Neural cell (in vitro differentiated cells): ENCODE measurements around the gene BTBD6. TPM values are rescaled to one million over a fixed set of nuclear protein-coding genes. Genes with fewer than 3 reads are reported as not detected.

ENCODE experiments used
- H2AFZ ChIP-seq: fragments of 200-600, 300-800 bp; sonication (generic), shearing (Covaris generic); 2 replicates; pipeline ENCODE4 v1.6.0; 2014; ENCODE audit warnings: low read depth, mild to moderate bottlenecking, antibody characterized with exemption, low read length, moderate library complexity
- H3F3A ChIP-seq: fragments of 200-600 bp; shearing (Covaris generic); 2 replicates; pipeline ENCODE4 v1.6.1; 2016; ENCODE audit warnings: mild to moderate bottlenecking, moderate library complexity, mixed read lengths, antibody characterized with exemption, low read length; ENCODE audit not compliant: insufficient read depth, poor library complexity, severe bottlenecking
- H3K27ac ChIP-seq: fragments of 200-600, 300-800 bp; sonication (generic), shearing (Covaris generic); 2 replicates; pipeline ENCODE4 v1.5.1; 2014; ENCODE audit warnings: mild to moderate bottlenecking, low read length, moderate library complexity
- H3K27me3 ChIP-seq: fragments of 300-800, 200-600 bp; sonication (generic), shearing (Covaris generic); 2 replicates; pipeline ENCODE4 v1.6.0; 2014; ENCODE audit warnings: mild to moderate bottlenecking, low read depth, low read length, moderate library complexity; ENCODE audit not compliant: insufficient read depth
- H3K36me3 ChIP-seq: fragments of 300-800, 200-600 bp; sonication (generic), shearing (Covaris generic); 2 replicates; pipeline ENCODE4 v1.5.1; 2014; ENCODE audit warnings: mild to moderate bottlenecking, antibody characterized with exemption, low read length, moderate library complexity; ENCODE audit not compliant: insufficient read depth
- H3K4me2 ChIP-seq: fragments of 300-800, 200-600 bp; sonication (generic), shearing (Covaris generic); 2 replicates; pipeline ENCODE4 v1.6.0; 2014; ENCODE audit warnings: mild to moderate bottlenecking, low read length
- H3K4me3 ChIP-seq: fragments of 300-800, 200-600 bp; sonication (generic), shearing (Covaris generic); 2 replicates; pipeline ENCODE4 v1.5.1; 2014; ENCODE audit warnings: mild to moderate bottlenecking, low read length, moderate library complexity
- H3K79me2 ChIP-seq: fragments of 200-600 bp; shearing (Covaris generic); replicated peaks from 2 replicates; pipeline ENCODE4 v1.6.0; 2014; ENCODE audit warnings: mild to moderate bottlenecking, low read length, moderate library complexity; ENCODE audit not compliant: insufficient read depth
- H3K9ac ChIP-seq: fragments of 300-800, 200-600 bp; sonication (generic), shearing (Covaris generic); 2 replicates; pipeline ENCODE4 v1.6.1; 2016; ENCODE audit warnings: mild to moderate bottlenecking, low read length, mixed read lengths
- H3K9me2 ChIP-seq: fragments of 200-600 bp; shearing (Covaris generic); 2 replicates; pipeline ENCODE4 v1.6.1; 2016; ENCODE audit warnings: mild to moderate bottlenecking, low read length, mixed read lengths; ENCODE audit not compliant: insufficient read depth
- H3K9me3 ChIP-seq: fragments of 200-600, 300-800 bp; sonication (generic), shearing (Covaris generic); 2 replicates; pipeline ENCODE4 v1.6.1; 2016; ENCODE audit warnings: mild to moderate bottlenecking, mixed run types, low read length, moderate library complexity, mixed read lengths
- H4K20me1 ChIP-seq: fragments of 200-600 bp; shearing (Covaris generic); 2 replicates; pipeline ENCODE4 v1.6.1; 2016; ENCODE audit warnings: mild to moderate bottlenecking, mixed run types; ENCODE audit not compliant: insufficient read depth
- EP300 ChIP-seq: fragments of 450-650 bp; conservative IDR thresholded peaks from 2 replicates; pipeline ENCODE4 v1.6.1; 2014; ENCODE audit warnings: antibody characterized with exemption, mild to moderate bottlenecking, moderate library complexity; ENCODE audit not compliant: poor library complexity, severe bottlenecking
- EZH2 ChIP-seq: fragments of 200-600, 300-800 bp; shearing (Covaris generic), sonication (generic); IDR thresholded peaks from 2 replicates; pipeline ENCODE4 v1.6.1; 2014; ENCODE audit warnings: antibody characterized with exemption, low read length, borderline replicate concordance, mild to moderate bottlenecking; ENCODE audit not compliant: insufficient read depth, poor library complexity, severe bottlenecking
- MXI1 ChIP-seq: fragments of 450-650 bp; conservative IDR thresholded peaks from 2 replicates; pipeline ENCODE4 v1.6.1; 2014; ENCODE audit warnings: antibody characterized with exemption, mild to moderate bottlenecking; ENCODE audit not compliant: poor library complexity, severe bottlenecking
- POLR2AphosphoS5 ChIP-seq: IDR thresholded peaks from 2 replicates; pipeline ENCODE4 v1.6.1; 2012
- RAD21 ChIP-seq: fragments of 450-650 bp; conservative IDR thresholded peaks from 2 replicates; pipeline ENCODE4 v1.6.1; 2014; ENCODE audit warnings: antibody characterized with exemption, mild to moderate bottlenecking, moderate library complexity
- SMC3 ChIP-seq: fragments of 450-650 bp; conservative IDR thresholded peaks from 2 replicates; pipeline ENCODE4 v1.6.1; 2014; ENCODE audit warnings: antibody characterized with exemption, mild to moderate bottlenecking, moderate library complexity; ENCODE audit not compliant: poor library complexity
- TAF1 ChIP-seq: IDR thresholded peaks from 2 replicates; pipeline ENCODE4 v1.6.1; 2012; ENCODE audit warnings: low read depth
- polyA plus RNA-seq: library from polyadenylated mRNA; depleted of rRNA; stranded (reverse); fragments of >200 nt; gene quantifications from 2 replicates; pipeline ENCODE4 v1.2.3, GENCODE V29; 2014
- TF ChIP-seq, protein P1 (sequence below): fragments of 450-650 bp; IDR thresholded peaks from 2 replicates; pipeline ENCODE4 v1.5.1; 2014; ENCODE audit warnings: antibody characterized with exemption, mild to moderate bottlenecking, moderate library complexity; ENCODE audit not compliant: poor library complexity, severe bottlenecking
- TF ChIP-seq, protein P2 (sequence below): IDR thresholded peaks from 2 replicates; pipeline ENCODE4 v1.6.1; 2012; ENCODE audit warnings: borderline replicate concordance

The BTBD6 gene
- polyA plus RNA-seq, 1 donor from 2014 or later, result 94.1 TPM

DNA sequence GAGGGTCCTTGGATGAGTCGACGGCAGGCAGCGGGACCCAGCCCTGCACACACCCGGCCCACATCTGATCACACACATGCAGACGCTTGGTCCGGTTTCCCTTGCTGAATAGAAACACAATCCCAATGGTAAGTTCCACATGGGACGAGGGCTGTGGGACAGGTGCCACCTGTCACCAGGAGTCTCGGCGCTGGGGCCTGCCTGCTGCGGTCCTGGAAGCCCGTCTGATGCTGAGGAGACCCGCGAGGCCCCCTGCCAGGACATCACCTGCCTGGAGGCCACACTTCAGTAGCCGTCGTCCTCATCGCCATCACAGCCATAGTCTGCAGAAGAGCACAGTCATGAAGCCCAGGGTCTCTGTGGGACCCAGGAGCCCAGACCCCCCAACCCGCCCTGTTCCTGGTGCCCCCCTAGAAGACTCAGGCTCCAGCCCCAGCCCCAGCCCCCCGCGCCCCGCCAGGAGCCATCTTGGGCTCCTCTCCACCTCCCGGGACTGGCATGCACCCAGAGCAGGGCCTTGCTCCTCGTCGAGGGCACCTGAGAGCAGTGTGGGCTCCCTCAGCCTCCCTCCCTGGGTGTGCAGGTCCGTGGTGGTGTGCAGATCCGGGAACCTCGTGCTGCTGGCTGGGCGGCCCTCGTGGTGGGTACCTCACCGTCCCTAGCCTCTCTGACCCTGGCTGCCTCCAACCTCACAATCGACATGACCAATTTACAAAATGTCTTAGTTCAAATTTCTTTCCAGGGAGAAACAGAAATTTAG, 37.9 kb upstream of the BTBD6 start:
- Histone ChIP-seq H3F3A (no peaks in the 10 kb centered on the region), H2AFZ (no peak overlapping the region), H3K9me3 (no peaks in the 10 kb centered on the region), H3K9me2 (no peaks in the 10 kb centered on the region), H4K20me1 (no peaks in the 10 kb centered on the region), H3K79me2 (no peaks in the 10 kb centered on the region), H3K4me3 (no peak overlapping the region), H3K4me2 (no peak overlapping the region), H3K27me3 (no peaks in the 10 kb centered on the region), H3K27ac (no peak overlapping the region), H3K9ac (no peak overlapping the region), H3K36me3 (no peaks in the 10 kb centered on the region)
- no peak for TF ChIP-seq POLR2AphosphoS5
- TF ChIP-seq EP300, result no peak
- no peak for TF ChIP-seq SMC3

DNA sequence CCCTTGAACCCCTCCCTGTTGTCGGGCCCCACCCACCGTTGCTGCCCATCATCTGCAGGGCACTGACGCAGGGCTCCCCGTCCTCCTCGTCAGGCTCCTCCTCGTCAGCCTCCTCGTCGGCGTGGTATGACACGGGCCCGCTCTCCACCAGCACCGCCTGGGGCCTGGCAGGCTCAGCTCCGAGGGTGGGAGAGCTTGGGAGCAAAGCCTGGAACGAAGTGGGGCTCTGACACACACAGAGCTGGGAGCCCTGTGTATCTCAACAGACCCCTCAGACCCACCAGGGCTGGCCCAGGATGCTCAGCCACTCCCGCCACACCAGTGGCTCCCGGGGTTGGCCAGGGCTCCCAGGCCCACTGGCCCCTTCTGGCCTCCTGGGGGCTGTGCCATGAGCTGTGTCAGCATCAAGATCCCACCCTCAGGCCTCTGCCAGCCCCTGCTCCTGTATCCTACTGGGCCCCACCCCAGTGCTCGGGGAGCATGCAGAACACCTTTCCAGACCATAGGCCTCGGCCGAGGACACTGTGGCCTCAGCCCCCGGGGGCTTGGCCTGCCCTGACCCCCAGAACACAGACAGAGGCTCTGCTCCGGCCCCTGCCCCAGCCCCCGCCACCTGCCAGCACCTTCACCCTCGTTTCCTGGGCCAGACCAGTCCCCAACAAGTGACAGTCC, 37.1 kb upstream of the BTBD6 start:
- Histone ChIP-seq H3K36me3 (no peaks in the 10 kb centered on the region), H3K79me2 (no peaks in the 10 kb centered on the region)
- TF ChIP-seq SMC3 (no peak), EZH2 (no peak), MXI1 (no peak), TAF1 (no peak), EP300 (no peak), RAD21 (no peak), POLR2AphosphoS5 (no peak)
- TF ChIP-seq, protein P1, sequence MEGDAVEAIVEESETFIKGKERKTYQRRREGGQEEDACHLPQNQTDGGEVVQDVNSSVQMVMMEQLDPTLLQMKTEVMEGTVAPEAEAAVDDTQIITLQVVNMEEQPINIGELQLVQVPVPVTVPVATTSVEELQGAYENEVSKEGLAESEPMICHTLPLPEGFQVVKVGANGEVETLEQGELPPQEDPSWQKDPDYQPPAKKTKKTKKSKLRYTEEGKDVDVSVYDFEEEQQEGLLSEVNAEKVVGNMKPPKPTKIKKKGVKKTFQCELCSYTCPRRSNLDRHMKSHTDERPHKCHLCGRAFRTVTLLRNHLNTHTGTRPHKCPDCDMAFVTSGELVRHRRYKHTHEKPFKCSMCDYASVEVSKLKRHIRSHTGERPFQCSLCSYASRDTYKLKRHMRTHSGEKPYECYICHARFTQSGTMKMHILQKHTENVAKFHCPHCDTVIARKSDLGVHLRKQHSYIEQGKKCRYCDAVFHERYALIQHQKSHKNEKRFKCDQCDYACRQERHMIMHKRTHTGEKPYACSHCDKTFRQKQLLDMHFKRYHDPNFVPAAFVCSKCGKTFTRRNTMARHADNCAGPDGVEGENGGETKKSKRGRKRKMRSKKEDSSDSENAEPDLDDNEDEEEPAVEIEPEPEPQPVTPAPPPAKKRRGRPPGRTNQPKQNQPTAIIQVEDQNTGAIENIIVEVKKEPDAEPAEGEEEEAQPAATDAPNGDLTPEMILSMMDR, result no peak
- TF ChIP-seq, protein P2, sequence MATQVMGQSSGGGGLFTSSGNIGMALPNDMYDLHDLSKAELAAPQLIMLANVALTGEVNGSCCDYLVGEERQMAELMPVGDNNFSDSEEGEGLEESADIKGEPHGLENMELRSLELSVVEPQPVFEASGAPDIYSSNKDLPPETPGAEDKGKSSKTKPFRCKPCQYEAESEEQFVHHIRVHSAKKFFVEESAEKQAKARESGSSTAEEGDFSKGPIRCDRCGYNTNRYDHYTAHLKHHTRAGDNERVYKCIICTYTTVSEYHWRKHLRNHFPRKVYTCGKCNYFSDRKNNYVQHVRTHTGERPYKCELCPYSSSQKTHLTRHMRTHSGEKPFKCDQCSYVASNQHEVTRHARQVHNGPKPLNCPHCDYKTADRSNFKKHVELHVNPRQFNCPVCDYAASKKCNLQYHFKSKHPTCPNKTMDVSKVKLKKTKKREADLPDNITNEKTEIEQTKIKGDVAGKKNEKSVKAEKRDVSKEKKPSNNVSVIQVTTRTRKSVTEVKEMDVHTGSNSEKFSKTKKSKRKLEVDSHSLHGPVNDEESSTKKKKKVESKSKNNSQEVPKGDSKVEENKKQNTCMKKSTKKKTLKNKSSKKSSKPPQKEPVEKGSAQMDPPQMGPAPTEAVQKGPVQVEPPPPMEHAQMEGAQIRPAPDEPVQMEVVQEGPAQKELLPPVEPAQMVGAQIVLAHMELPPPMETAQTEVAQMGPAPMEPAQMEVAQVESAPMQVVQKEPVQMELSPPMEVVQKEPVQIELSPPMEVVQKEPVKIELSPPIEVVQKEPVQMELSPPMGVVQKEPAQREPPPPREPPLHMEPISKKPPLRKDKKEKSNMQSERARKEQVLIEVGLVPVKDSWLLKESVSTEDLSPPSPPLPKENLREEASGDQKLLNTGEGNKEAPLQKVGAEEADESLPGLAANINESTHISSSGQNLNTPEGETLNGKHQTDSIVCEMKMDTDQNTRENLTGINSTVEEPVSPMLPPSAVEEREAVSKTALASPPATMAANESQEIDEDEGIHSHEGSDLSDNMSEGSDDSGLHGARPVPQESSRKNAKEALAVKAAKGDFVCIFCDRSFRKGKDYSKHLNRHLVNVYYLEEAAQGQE, result no peak

More for the DNA sequence above, 37.1 kb upstream of the BTBD6 start:
- H3K9me2 ChIP-seq, result no peaks in the 10 kb centered on the region
- no peaks in the 10 kb centered on the region for H3F3A ChIP-seq
- no peaks in the 10 kb centered on the region for H3K9me3 ChIP-seq
- H4K20me1 ChIP-seq, result no peaks in the 10 kb centered on the region
- no peak overlapping the region for H2AFZ ChIP-seq
- H3K9ac ChIP-seq, result no peak overlapping the region
- no peak overlapping the region for H3K4me3 ChIP-seq
- no peak overlapping the region for H3K27ac ChIP-seq
- no peaks in the 10 kb centered on the region for H3K27me3 ChIP-seq
- no peak overlapping the region for H3K4me2 ChIP-seq
